GM10847 (cell line): ENCODE measurements around the gene TLL1.

Experiments
- POLR2A ChIP-seq: IDR thresholded peaks from 2 replicates; pipeline ENCODE4 v1.6.1; 2011; ENCODE audit not compliant: insufficient read length; ENCODE audit errors: extremely low read depth

TLL1 gene

DNA sequence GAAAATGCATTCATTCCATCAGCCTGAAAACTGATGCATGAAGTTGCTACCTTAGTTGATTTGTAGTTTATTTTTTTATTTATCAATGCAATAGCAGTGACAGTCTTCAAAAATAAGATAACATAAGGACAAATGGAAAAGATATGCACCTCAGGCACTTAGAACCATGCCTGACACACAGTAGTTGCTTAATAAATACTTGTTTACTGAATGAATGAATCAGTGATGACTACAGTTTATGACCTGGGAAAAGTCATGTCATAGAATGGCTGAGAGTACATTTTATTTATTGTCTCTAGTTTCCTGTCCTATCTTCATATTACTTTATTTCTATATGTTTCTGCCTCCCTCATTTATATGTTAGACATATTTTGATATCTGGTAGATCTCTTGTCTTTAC is 171.8 kb downstream of the TLL1 start:
- no peak for TF ChIP-seq POLR2A

DNA sequence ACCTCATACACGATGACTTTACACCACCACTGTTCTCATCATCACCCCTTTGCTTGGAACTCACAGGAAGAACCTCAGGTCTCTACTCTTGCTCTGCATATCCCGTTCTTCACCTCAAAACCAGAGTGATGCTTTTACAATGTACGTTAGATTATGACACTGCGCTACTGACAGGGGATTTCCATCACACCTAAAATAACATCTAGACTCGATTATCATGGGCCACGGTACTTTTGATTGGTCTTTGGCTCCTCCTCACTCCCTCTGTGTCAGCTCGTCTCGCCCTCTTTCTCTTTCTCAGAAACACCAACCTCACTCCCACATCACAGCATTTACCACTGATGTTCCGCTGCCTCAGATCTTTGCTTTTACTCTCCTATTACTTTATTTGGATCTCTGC is 172.4 kb downstream of the TLL1 start:
- no peak for TF ChIP-seq POLR2A

GRCh38 chr4:166049036-166049435 is 176.0 kb downstream of the TLL1 start:
- TF ChIP-seq POLR2A: no peak

- no peak for TF ChIP-seq POLR2A
Observed at GRCh38 chr4:166064721-166065120, 191.7 kb downstream of the TLL1 start.

- TF ChIP-seq POLR2A: no peak
Observed at GRCh38 chr4:166065324-166065723, 192.3 kb downstream of the TLL1 start.

GRCh38 chr4:166066936-166067335 is 193.9 kb downstream of the TLL1 start:
- no peak for TF ChIP-seq POLR2A

GRCh38 chr4:166067915-166068314 is 194.9 kb downstream of the TLL1 start:
- no peak for TF ChIP-seq POLR2A

- no peak for TF ChIP-seq POLR2A
Observed at GRCh38 chr4:166073783-166074182, 200.7 kb downstream of the TLL1 start.

GRCh38 chr4:166075599-166075998 is 202.6 kb downstream of the TLL1 start:
- TF ChIP-seq POLR2A: no peak

DNA sequence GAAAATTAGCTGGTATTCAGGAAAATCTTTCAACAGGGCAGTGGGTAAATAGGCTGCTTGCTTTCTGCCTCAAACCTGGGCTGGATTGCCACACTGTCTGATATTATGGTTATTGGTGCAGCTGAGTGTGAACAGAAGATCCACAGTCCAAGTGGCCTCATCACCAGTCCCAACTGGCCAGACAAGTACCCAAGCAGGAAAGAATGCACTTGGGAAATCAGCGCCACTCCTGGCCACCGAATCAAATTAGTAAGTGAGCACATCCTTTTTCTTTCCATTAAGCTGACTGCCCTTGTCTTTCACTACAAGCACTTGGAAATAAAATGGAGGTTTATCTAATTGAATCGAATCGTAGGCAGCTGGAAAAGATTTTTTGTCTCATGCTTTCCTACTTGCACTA is 204.7 kb downstream of the TLL1 start:
- TF ChIP-seq POLR2A: no peak

DNA sequence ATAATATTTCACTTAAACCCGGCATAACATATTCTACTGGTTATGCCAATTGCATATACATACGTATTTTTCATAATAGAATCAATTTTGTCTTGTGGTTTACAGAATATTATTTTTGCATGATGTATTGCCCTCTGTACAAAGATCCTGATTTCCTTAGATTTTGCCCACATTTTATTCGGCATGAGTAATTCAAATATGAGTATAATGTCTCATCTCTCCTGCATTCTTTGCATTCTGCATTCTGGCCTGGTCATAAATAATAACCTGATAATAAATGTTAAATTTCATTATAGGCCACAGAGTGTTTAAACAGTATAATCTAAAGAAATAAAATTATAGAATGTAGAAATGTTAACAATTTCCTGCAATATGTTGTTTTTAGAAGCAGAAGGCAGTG is 205.3 kb downstream of the TLL1 start:
- TF ChIP-seq POLR2A: no peak

- no peak for TF ChIP-seq POLR2A
Observed at GRCh38 chr4:166078955-166079354, 205.9 kb downstream of the TLL1 start.

GRCh38 chr4:166087569-166087968 is 214.5 kb downstream of the TLL1 start:
- no peak for TF ChIP-seq POLR2A

- no peak for TF ChIP-seq POLR2A
Observed at GRCh38 chr4:166088576-166088975, 215.5 kb downstream of the TLL1 start.

DNA sequence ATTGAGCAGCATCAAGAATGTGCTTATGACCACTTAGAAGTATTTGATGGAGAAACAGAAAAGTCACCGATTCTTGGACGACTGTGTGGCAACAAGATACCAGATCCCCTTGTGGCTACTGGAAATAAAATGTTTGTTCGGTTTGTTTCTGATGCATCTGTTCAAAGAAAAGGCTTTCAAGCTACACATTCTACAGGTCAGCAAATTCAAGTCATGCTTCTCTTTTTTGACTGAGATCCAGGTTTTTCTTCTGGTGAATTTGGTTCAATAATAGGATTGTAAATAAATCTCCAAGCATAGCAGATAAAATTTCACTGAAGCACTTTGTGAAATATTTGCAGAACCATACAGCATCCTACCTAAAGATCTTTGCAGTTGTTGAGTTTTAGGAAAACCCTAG is 218.1 kb downstream of the TLL1 start:
- TF ChIP-seq POLR2A: no peak

GRCh38 chr4:166091912-166092510 is 219.0 kb downstream of the TLL1 start:
- TF ChIP-seq POLR2A: no peak

- no peak for TF ChIP-seq POLR2A
Observed at GRCh38 chr4:166092797-166093290, 219.8 kb downstream of the TLL1 start.
